Vagina (tissue), 2 donors: ENCODE data around the gene VASN.

ENCODE experiments used
- CTCF ChIP-seq, 3 experiments: fragments of 450-650 bp in 2 of 3; fragments of 200-600 bp in 1 of 3; sonication (generic) in 1 of 3; IDR thresholded peaks; one replicate each; pipeline ENCODE4 v1.5.1; 2017 to 2019; ENCODE audit warnings: antibody characterized with exemption in 3 of 3, mild to moderate bottlenecking in 2 of 3, moderate library complexity in 2 of 3
- POLR2A ChIP-seq, 2 donors: fragments of 450-650 bp; IDR thresholded peaks; one replicate each; pipeline ENCODE4 v1.6.1; 2017; ENCODE audit warnings: antibody characterized with exemption in 2 of 2, mild to moderate bottlenecking in 2 of 2, moderate library complexity in 2 of 2
- POLR2AphosphoS5 ChIP-seq, 2 donors: sonication (generic); formaldehyde crosslinking; IDR thresholded peaks; one replicate each; pipeline ENCODE4 v1.9.0; 2017; ENCODE audit warnings: antibody characterized with exemption in 2 of 2, mild to moderate bottlenecking in 2 of 2, low read depth in 1 of 2; ENCODE audit not compliant: insufficient read depth in 1 of 2

GRCh38 chr16:4342866-4343744, 28.5 kb upstream of the VASN start:
- TF ChIP-seq CTCF (IDR thresholded peaks at IDR 0.05), result no peak
- no peak for TF ChIP-seq POLR2AphosphoS5 (IDR thresholded peaks at IDR 0.05; ENCODE audit: insufficient read depth in 1 of 2, low read depth in 1 of 2)
- no peak for TF ChIP-seq POLR2A (IDR thresholded peaks at IDR 0.05)
